COLO668 (cell line): ENCODE results near the gene ARHGAP28.

Experiments
- DNase-seq: peaks from one replicate; lab custom pipeline; 2025; ENCODE audit not compliant: unreplicated experiment; lab: John Stamatoyannopoulos, UW

ARHGAP28 gene

GRCh38 chr18:6866552-6867085 is 137.1 kb downstream of the ARHGAP28 start:
- no peak for DNase-seq

- no peak for DNase-seq
Measured at GRCh38 chr18:6868033-6868432, 138.5 kb downstream of the ARHGAP28 start.

- DNase-seq = no peak
Measured at GRCh38 chr18:6871566-6871965, 142.1 kb downstream of the ARHGAP28 start.

- DNase-seq = no peak
Measured at GRCh38 chr18:6873040-6873751, 143.7 kb downstream of the ARHGAP28 start.

GRCh38 chr18:6874315-6874714 is 144.8 kb downstream of the ARHGAP28 start:
- no peak for DNase-seq

GRCh38 chr18:6875749-6876148 is 146.2 kb downstream of the ARHGAP28 start:
- no peak for DNase-seq

- no peak for DNase-seq
Measured at GRCh38 chr18:6876641-6877041, 147.1 kb downstream of the ARHGAP28 start.

GRCh38 chr18:6877288-6877687 is 147.8 kb downstream of the ARHGAP28 start:
- DNase-seq = no peak

GRCh38 chr18:6878556-6879297 is 149.2 kb downstream of the ARHGAP28 start:
- no peak for DNase-seq

- no peak for DNase-seq
Measured at GRCh38 chr18:6879508-6880195, 150.1 kb downstream of the ARHGAP28 start.

GRCh38 chr18:6881034-6881820 is 151.7 kb downstream of the ARHGAP28 start:
- DNase-seq = no peak

GRCh38 chr18:6882401-6882800 is 152.9 kb downstream of the ARHGAP28 start:
- DNase-seq = no peak

GRCh38 chr18:6885006-6885481 is 155.5 kb downstream of the ARHGAP28 start:
- no peak for DNase-seq

GRCh38 chr18:6885992-6886796 is 156.7 kb downstream of the ARHGAP28 start:
- peak; percentile 39 for DNase-seq

GRCh38 chr18:6886797-6887330 is 157.3 kb downstream of the ARHGAP28 start:
- no peak for DNase-seq

- DNase-seq = no peak
Measured at GRCh38 chr18:6891788-6892187, 162.3 kb downstream of the ARHGAP28 start.

- no peak for DNase-seq
Measured at GRCh38 chr18:6901286-6901926, 171.9 kb downstream of the ARHGAP28 start.

- DNase-seq = no peak
Measured at GRCh38 chr18:6917072-6917471, 187.6 kb downstream of the ARHGAP28 start.
